ENCODE results near the gene NDUFB7. TPM values are rescaled to one million over a fixed set of nuclear protein-coding genes. Genes with fewer than 3 reads are reported as not detected.

NDUFB7 gene
- total RNA-seq, 1 experiment from 2014 or later: 1,095 TPM

GRCh38 chr19:14577264-14577663 lies 5.4 kb upstream of the NDUFB7 start:
- ChIA-PET POLR2A (ENCODE audit: unreplicated experiment) (no interaction called here), CTCF (no interaction called here)
- H3K79me2 ChIP-seq (ENCODE audit: low read length): no peaks in the 10 kb centered on the region
- H3K36me3 ChIP-seq (ENCODE audit: low read depth, low read length): no peaks in the 10 kb centered on the region
- H3K9me3 ChIP-seq (ENCODE audit: low read length): no peaks in the 10 kb centered on the region
- DNase-seq (no peak), ATAC-seq (no peak)
- H2AFZ ChIP-seq (ENCODE audit: low read length): no peak overlapping the region
- H3K4me3 ChIP-seq (ENCODE audit: low read length): no peak overlapping the region
- intact Hi-C loops (cut with micrococcal nuclease): no loop called here
- no peaks in the 10 kb centered on the region for H4K20me1 ChIP-seq (ENCODE audit: low read length)
- H3K4me1 ChIP-seq (ENCODE audit: insufficient read depth, low read length): peaks cover 6% of the 10 kb centered on the region
- no peak for TF ChIP-seq EZH2phosphoT487 (IDR thresholded peaks at IDR 0.05; ENCODE audit: borderline replicate concordance, low read length)
- no peak for TF ChIP-seq CTCF (conservative IDR thresholded peaks at IDR 0.05; ENCODE audit: low read depth, low read length)
- H3F3A ChIP-seq (ENCODE audit: low read length, unreplicated experiment): no peaks in the 10 kb centered on the region
- no peak overlapping the region for H3K9ac ChIP-seq (ENCODE audit: low read length)
- BruUV-seq (replicated peaks): no TSS peak
- H3K27me3 ChIP-seq (ENCODE audit: low read length): no peaks in the 10 kb centered on the region
- H3K9me2 ChIP-seq (replicated peaks; ENCODE audit: low read length): no peaks in the 10 kb centered on the region
- no peak overlapping the region for H3K27ac ChIP-seq (ENCODE audit: low read length)
- H3K4me2 ChIP-seq (ENCODE audit: low read length): no peak overlapping the region

- Histone ChIP-seq H3K9ac (ENCODE audit: low read length) (no peak overlapping the region), H3K9me3 (ENCODE audit: low read length) (no peaks in the 10 kb centered on the region), H3K4me1 (ENCODE audit: insufficient read depth, low read length) (peaks cover 6% of the 10 kb centered on the region), H4K20me1 (ENCODE audit: low read length) (no peaks in the 10 kb centered on the region), H3K36me3 (ENCODE audit: low read depth, low read length) (no peaks in the 10 kb centered on the region), H3K4me2 (ENCODE audit: low read length) (no peak overlapping the region), H2AFZ (ENCODE audit: low read length) (no peak overlapping the region), H3K4me3 (ENCODE audit: low read length) (no peak overlapping the region), H3K27me3 (ENCODE audit: low read length) (no peaks in the 10 kb centered on the region), H3K9me2 (replicated peaks; ENCODE audit: low read length) (no peaks in the 10 kb centered on the region), H3F3A (ENCODE audit: low read length, unreplicated experiment) (no peaks in the 10 kb centered on the region), H3K79me2 (ENCODE audit: low read length) (peaks cover 5% of the 10 kb centered on the region), H3K27ac (ENCODE audit: low read length) (no peak overlapping the region)
- intact Hi-C loops (cut with micrococcal nuclease): no loop called here
- ChIA-PET POLR2A (ENCODE audit: unreplicated experiment) (interaction anchor here (0.7 kb wide), 1 partner anchor 97 kb away, joined by 3 read pairs; no protein-coding TSS in a partner anchor), CTCF (no interaction called here)
- ATAC-seq (no peak), DNase-seq (no peak)
- BruUV-seq (replicated peaks): no TSS peak
- no peak for TF ChIP-seq EZH2phosphoT487 (IDR thresholded peaks at IDR 0.05; ENCODE audit: borderline replicate concordance, low read length)
- TF ChIP-seq CTCF (conservative IDR thresholded peaks at IDR 0.05; ENCODE audit: low read depth, low read length): no peak
- no peak for TF ChIP-seq EZH2 (IDR thresholded peaks at IDR 0.05; ENCODE audit: low read length, unreplicated experiment)
These were observed 4.5 kb upstream of the NDUFB7 start for GRCh38 chr19:14576363-14576762.

- ChIA-PET CTCF (interaction anchor here (4.8 kb wide), 1 partner anchor 111 kb away, joined by 147 read pairs; no protein-coding TSS in a partner anchor), POLR2A (ENCODE audit: unreplicated experiment) (interaction anchor here (0.7 kb wide), 1 partner anchor 98 kb away, joined by 3 read pairs; no protein-coding TSS in a partner anchor)
- Histone ChIP-seq H3K79me2 (ENCODE audit: low read length) (peaks cover 13% of the 10 kb centered on the region), H4K20me1 (ENCODE audit: low read length) (no peaks in the 10 kb centered on the region), H3K9ac (ENCODE audit: low read length) (no peak overlapping the region), H3K36me3 (ENCODE audit: low read depth, low read length) (no peaks in the 10 kb centered on the region), H3K4me2 (ENCODE audit: low read length) (no peak overlapping the region), H3K4me3 (ENCODE audit: low read length) (no peak overlapping the region), H3K9me3 (ENCODE audit: low read length) (no peaks in the 10 kb centered on the region), H3K27ac (ENCODE audit: low read length) (no peak overlapping the region), H3K9me2 (replicated peaks; ENCODE audit: low read length) (no peaks in the 10 kb centered on the region), H2AFZ (ENCODE audit: low read length) (no peak overlapping the region), H3F3A (ENCODE audit: low read length, unreplicated experiment) (no peaks in the 10 kb centered on the region), H3K4me1 (ENCODE audit: insufficient read depth, low read length) (peaks cover 12% of the 10 kb centered on the region), H3K27me3 (ENCODE audit: low read length) (no peaks in the 10 kb centered on the region)
- BruUV-seq (replicated peaks): no TSS peak
- DNase-seq (no peak), ATAC-seq (no peak)
- intact Hi-C loops (cut with micrococcal nuclease): loop anchor here (2.0 kb wide), 1 partner anchor 313 kb away; no protein-coding TSS in a partner anchor
- no peak for TF ChIP-seq EZH2phosphoT487 (IDR thresholded peaks at IDR 0.05; ENCODE audit: borderline replicate concordance, low read length)
- TF ChIP-seq CTCF (conservative IDR thresholded peaks at IDR 0.05; ENCODE audit: low read depth, low read length): no peak
- TF ChIP-seq EZH2 (IDR thresholded peaks at IDR 0.05; ENCODE audit: low read length, unreplicated experiment): no peak
These were observed 3.6 kb upstream of the NDUFB7 start for GRCh38 chr19:14575428-14575980.

Data from PC-3 (cell line).